Activated naive CD4-positive, alpha-beta T cell treated with anti-CD3 and anti-CD28 coated beads, Interleukin-2, amount 50 U/mL, for 24 hours (primary cell): Measurements from ENCODE around the gene CA12.
"Not testable (repeated sequence)": the region's sequence is repeated elsewhere in the genome, so short reads cannot be mapped to it uniquely, and the experiment has no call there.

Source experiments
- H3K27ac Mint-ChIP-seq: one replicate; pipeline ENCODE4 v1.8.0; 2021; ENCODE audit warnings: mild to moderate bottlenecking, mixed read lengths
- H3K27me3 Mint-ChIP-seq: one replicate; pipeline ENCODE4 v1.8.0; 2021; ENCODE audit warnings: mixed read lengths
- H3K36me3 Mint-ChIP-seq: one replicate; pipeline ENCODE4 v1.8.0; 2021; ENCODE audit warnings: mixed read lengths
- H3K4me1 Mint-ChIP-seq: one replicate; pipeline ENCODE4 v1.8.0; 2021; ENCODE audit warnings: mixed read lengths
- H3K4me3 Mint-ChIP-seq: one replicate; pipeline ENCODE4 v1.8.0; 2021; ENCODE audit warnings: mild to moderate bottlenecking, mixed read lengths
- H3K9me3 Mint-ChIP-seq: one replicate; pipeline ENCODE4 v1.8.0; 2021; ENCODE audit warnings: mixed read lengths

CA12 gene

GRCh38 chr15:63342996-63343562 is 38.6 kb downstream of the CA12 start:
- not testable (repeated sequence) for H3K4me1 Mint-ChIP-seq, H3K4me3 Mint-ChIP-seq, H3K27me3 Mint-ChIP-seq, H3K27ac Mint-ChIP-seq, H3K9me3 Mint-ChIP-seq, H3K36me3 Mint-ChIP-seq

GRCh38 chr15:63341898-63342297 is 39.7 kb downstream of the CA12 start:
- Mint-ChIP-seq H3K4me1 (no peaks in the 10 kb centered on the region), H3K27me3 (no peaks in the 10 kb centered on the region), H3K9me3 (no peaks in the 10 kb centered on the region), H3K36me3 (no peaks in the 10 kb centered on the region), H3K4me3 (no peak overlapping the region), H3K27ac (no peak overlapping the region)

- no peaks in the 10 kb centered on the region for H3K4me1 Mint-ChIP-seq
- H3K36me3 Mint-ChIP-seq, result no peaks in the 10 kb centered on the region
- H3K27ac Mint-ChIP-seq, result no peak overlapping the region
- no peak overlapping the region for H3K4me3 Mint-ChIP-seq
- no peaks in the 10 kb centered on the region for H3K9me3 Mint-ChIP-seq
- H3K27me3 Mint-ChIP-seq, result no peaks in the 10 kb centered on the region
Measured at GRCh38 chr15:63340878-63341277, 40.8 kb downstream of the CA12 start.

DNA sequence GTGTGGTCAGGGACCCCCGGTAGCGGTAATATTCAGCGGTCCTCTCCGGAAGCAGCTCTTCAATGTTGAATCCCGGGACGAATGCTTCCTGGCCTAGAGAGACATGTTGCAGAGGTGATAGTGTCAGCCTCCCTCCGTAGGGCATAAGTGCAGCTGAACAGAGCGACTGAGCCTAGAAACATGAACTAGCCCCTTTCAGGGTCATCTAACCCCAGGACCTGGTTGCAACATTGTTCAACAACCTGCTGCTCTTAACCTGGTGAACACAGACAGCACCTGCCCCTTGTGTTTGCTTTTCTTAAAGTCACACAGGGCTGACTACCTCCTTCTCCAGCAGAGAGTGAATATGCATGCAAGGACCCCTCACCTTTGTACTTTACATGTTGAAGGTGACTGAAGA is 41.3 kb downstream of the CA12 start:
- H3K4me1 Mint-ChIP-seq, result no peaks in the 10 kb centered on the region
- H3K36me3 Mint-ChIP-seq, result no peaks in the 10 kb centered on the region
- H3K9me3 Mint-ChIP-seq, result no peaks in the 10 kb centered on the region
- no peak overlapping the region for H3K4me3 Mint-ChIP-seq
- H3K27me3 Mint-ChIP-seq, result no peaks in the 10 kb centered on the region
- no peak overlapping the region for H3K27ac Mint-ChIP-seq

DNA sequence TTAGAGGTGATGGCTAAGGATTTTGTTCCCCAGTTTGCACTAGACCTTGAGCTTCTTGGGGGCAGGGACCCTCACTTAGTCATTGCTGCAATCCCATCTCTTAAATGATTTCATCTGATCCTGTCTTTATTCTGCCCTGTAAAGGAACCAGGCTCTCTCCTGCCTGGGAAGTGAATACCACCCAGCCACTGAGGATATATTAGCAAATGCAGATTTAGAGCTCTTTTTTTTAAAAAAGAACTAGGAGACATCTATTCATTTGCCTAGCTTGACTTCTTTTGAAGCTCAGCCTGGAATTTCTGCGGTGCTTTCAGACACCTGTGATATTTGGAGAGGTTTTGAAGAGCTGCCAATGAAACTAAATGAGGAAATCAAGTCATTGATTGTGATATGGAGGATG is 41.8 kb downstream of the CA12 start:
- H3K36me3 Mint-ChIP-seq, result no peaks in the 10 kb centered on the region
- H3K9me3 Mint-ChIP-seq, result no peaks in the 10 kb centered on the region
- H3K4me1 Mint-ChIP-seq, result no peaks in the 10 kb centered on the region
- no peak overlapping the region for H3K27ac Mint-ChIP-seq
- H3K4me3 Mint-ChIP-seq, result no peak overlapping the region
- no peaks in the 10 kb centered on the region for H3K27me3 Mint-ChIP-seq

GRCh38 chr15:63339006-63339766 is 42.5 kb downstream of the CA12 start:
- Mint-ChIP-seq H3K27ac (no peak overlapping the region), H3K27me3 (no peaks in the 10 kb centered on the region), H3K4me3 (no peak overlapping the region), H3K36me3 (no peaks in the 10 kb centered on the region), H3K4me1 (no peaks in the 10 kb centered on the region), H3K9me3 (no peaks in the 10 kb centered on the region)

DNA sequence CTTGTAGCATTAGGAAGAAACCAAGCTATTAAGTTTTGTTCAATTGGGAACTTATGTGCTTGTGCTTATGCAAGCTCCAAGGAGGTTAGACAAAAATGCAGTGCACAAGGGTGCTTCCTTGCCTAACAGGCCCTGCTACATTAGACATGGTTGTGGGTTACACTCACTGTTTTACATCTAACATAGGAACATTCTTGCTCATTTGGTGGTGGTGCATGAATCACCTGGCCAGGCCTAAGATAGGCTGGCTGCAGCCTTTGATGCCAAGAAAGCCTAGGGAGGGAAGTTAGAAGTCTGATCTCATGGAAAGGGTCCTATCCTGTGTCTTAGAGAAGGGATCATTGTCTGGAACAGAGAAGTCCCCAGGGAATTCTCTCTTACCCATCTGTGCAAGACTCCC is 43.5 kb downstream of the CA12 start:
- H3K4me1 Mint-ChIP-seq, result no peaks in the 10 kb centered on the region
- no peaks in the 10 kb centered on the region for H3K36me3 Mint-ChIP-seq
- no peak overlapping the region for H3K4me3 Mint-ChIP-seq
- H3K9me3 Mint-ChIP-seq, result no peaks in the 10 kb centered on the region
- H3K27ac Mint-ChIP-seq, result no peak overlapping the region
- H3K27me3 Mint-ChIP-seq, result no peaks in the 10 kb centered on the region

GRCh38 chr15:63337046-63337445 is 44.6 kb downstream of the CA12 start:
- no peaks in the 10 kb centered on the region for H3K9me3 Mint-ChIP-seq
- no peaks in the 10 kb centered on the region for H3K4me1 Mint-ChIP-seq
- no peak overlapping the region for H3K27ac Mint-ChIP-seq
- no peak overlapping the region for H3K4me3 Mint-ChIP-seq
- no peaks in the 10 kb centered on the region for H3K27me3 Mint-ChIP-seq
- H3K36me3 Mint-ChIP-seq, result no peaks in the 10 kb centered on the region

- H3K9me3 Mint-ChIP-seq, result no peaks in the 10 kb centered on the region
- no peaks in the 10 kb centered on the region for H3K4me1 Mint-ChIP-seq
- H3K27me3 Mint-ChIP-seq, result no peaks in the 10 kb centered on the region
- no peaks in the 10 kb centered on the region for H3K36me3 Mint-ChIP-seq
- no peak overlapping the region for H3K27ac Mint-ChIP-seq
- H3K4me3 Mint-ChIP-seq, result no peak overlapping the region
Measured at GRCh38 chr15:63335543-63336240, 46.0 kb downstream of the CA12 start.

- Mint-ChIP-seq H3K4me1 (no peaks in the 10 kb centered on the region), H3K9me3 (no peaks in the 10 kb centered on the region), H3K27me3 (no peaks in the 10 kb centered on the region), H3K36me3 (no peaks in the 10 kb centered on the region), H3K27ac (no peak overlapping the region), H3K4me3 (no peak overlapping the region)
Measured at GRCh38 chr15:63334821-63335220, 46.8 kb downstream of the CA12 start.

GRCh38 chr15:63332367-63333124 is 49.1 kb downstream of the CA12 start:
- Mint-ChIP-seq H3K4me3 (no peak overlapping the region), H3K36me3 (no peaks in the 10 kb centered on the region), H3K4me1 (no peaks in the 10 kb centered on the region), H3K27ac (no peak overlapping the region), H3K27me3 (no peaks in the 10 kb centered on the region), H3K9me3 (no peaks in the 10 kb centered on the region)

- Mint-ChIP-seq H3K9me3 (no peaks in the 10 kb centered on the region), H3K27ac (no peak overlapping the region), H3K36me3 (no peaks in the 10 kb centered on the region), H3K27me3 (no peaks in the 10 kb centered on the region), H3K4me1 (no peaks in the 10 kb centered on the region), H3K4me3 (no peak overlapping the region)
Measured at GRCh38 chr15:63331456-63331855, 50.2 kb downstream of the CA12 start.

DNA sequence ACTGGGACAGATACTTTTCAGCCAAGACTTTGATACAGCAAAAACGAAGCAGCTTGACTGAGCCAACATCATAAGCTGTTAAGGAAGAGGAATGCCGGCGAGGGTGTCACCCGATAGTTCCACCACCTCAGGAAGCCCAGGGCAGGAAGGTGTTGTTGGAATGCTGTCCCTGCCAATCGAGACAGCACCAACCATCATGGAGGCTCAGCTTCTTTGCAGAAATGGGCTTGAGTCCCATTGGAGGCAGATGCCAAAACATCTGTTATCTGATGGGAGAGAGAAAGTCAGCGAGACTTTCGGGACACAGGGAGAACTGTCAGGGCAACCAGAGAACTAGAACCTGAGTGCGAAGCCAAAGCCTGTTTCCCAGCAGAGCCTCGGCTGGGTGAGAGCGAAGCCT is 50.7 kb downstream of the CA12 start:
- Mint-ChIP-seq H3K9me3 (no peaks in the 10 kb centered on the region), H3K4me1 (no peaks in the 10 kb centered on the region), H3K27ac (no peak overlapping the region), H3K27me3 (no peaks in the 10 kb centered on the region), H3K4me3 (no peak overlapping the region), H3K36me3 (no peaks in the 10 kb centered on the region)

DNA sequence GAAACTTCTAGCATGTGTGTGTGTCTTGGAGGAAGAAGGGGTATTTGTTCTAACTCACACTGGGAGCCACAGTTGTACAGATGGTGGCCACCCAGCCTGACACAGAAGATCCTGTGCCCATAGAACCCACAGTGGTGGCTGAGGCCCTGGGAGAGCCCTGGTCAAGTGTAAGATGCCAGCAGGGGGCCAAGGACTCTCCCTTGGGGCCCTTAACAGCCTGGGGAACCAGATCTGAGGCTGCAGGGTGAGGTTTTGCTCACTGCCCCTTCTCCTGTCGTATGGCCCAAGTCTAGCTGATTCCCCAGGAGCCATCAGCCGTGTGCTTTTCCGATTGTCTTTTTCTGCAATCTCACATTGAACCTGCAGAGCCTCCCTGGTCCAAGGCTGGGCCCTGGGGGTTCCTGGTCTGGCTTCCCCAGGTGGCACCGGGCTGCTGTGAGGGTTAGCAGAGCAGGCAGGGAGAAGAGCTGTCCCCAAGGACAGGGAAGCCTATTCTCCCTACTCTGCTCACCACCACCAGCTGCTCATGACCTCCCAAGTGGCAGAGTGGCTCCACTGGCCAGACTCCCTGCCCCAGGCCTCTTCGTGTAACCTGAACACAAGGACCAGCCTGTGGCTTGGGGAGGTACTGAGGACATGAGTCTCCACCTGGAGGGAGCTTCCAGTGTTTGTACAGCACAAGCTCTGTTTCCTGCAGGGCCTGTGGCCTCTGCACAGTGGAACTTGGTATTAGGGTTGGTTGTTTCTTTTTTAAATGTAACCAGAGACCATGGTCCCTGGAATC is 51.9 kb downstream of the CA12 start:
- Mint-ChIP-seq H3K27me3 (no peaks in the 10 kb centered on the region), H3K4me3 (no peak overlapping the region), H3K4me1 (no peaks in the 10 kb centered on the region), H3K27ac (no peak overlapping the region), H3K36me3 (no peaks in the 10 kb centered on the region), H3K9me3 (no peaks in the 10 kb centered on the region)

DNA sequence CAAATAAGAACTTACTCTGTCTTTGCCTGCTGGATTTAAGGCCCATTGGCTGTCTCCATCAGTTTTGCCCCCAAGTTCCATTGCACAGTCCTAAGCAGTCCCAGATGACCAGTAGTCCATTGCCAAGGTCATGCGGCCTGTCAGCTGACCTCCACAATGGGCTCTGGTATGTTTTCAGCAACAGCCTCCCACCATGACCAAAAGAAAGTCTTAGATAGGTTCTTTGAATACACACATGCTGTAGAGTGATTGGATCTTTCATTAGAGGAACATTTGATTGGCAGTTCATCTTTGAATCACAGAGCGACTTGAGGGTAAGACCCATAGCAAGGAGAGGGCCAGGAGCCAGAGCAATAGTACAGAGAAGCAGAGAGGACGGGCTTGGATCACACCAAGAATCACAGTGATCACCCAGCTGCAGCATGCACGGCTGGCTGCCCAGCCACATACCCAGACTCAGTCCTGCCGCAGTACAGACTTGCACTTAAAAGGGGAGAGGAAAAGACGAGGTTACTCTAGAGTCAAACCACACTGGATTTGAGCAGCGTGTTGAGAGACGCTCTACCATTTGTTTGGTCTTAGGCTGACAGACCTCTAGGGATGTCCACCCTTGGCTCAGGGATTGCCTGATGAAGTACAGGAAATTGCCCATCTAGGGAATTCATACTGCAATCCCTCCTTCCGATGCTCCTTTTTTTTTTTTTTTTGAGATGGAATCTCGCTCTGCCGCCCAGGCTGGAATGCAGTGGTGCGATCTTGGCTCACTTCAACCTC is 53.8 kb downstream of the CA12 start:
- H3K36me3 Mint-ChIP-seq, result no peaks in the 10 kb centered on the region
- H3K4me3 Mint-ChIP-seq, result no peak overlapping the region
- H3K27ac Mint-ChIP-seq, result no peak overlapping the region

More for the DNA sequence above, 53.8 kb downstream of the CA12 start:
- H3K27me3 Mint-ChIP-seq, result no peaks in the 10 kb centered on the region
- no peaks in the 10 kb centered on the region for H3K4me1 Mint-ChIP-seq
- no peaks in the 10 kb centered on the region for H3K9me3 Mint-ChIP-seq
